Measurements from ENCODE around the gene SDS.

SDS gene

DNA sequence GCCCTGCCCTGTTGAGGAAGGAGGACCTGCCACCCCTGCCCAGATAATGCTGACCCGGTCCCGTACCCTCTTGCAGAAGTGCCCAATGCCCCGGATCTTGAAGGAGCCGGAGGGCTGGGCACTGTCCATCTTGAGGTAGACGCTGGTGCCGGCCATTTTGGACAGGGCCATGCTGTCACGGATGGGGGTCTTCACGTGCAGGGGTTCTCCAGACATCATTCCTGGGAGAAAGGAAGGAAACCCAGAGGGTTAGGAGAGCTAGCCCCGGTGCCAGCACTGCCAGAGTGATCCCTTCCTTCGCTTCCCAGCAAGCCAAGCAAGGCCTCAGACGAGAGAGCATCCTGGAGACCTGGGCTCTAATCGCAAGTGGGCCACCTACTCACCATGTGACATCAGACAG lies 4.2 kb downstream of the SDS start:
- no peak for DNase-seq (ENCODE audit: low read depth)

DNA sequence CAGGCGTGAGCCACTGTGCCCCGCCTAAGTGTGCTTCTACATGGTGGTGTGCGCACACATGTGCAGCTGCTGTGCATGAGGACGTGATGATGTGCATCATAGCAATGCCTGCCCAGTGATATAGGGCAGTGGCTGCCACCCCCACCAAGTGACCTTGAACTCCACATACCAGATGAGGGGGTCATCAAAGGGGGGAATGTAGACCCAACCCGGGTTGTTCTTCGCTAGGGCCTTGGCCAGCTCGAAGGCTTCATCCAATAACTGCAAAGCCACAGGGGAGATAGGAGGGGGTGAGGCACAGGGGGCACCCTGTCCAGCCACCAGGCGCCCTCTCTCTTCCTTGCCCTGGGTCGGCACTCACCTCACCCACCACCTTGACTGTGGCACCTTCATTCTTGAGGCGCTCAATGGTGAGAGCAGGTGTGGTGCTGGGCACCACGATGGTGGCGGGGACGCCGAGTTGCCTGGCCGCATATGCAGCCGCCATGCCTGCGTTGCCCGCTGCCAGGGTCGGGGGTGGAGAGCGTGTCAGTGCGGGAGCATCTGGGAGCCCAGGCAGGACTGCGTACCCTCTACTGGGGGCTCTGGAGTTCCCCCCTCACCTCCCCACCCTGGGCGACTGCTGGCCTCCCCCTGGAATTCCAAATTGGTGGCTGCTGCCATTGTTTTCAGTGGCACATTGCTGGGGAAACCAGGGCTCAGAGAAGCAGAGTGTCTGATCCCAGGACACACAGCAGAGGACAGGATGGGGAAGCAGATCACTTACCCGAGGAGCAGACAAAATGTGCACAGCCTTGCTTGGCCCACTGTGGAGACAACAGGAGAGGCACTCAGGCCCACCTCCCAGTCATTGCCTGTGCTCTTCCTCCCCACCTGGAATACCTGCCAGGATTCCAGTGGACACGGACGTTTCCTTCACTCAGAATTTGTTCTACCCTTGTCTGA lies 5.1 kb downstream of the SDS start:
- DNase-seq (ENCODE audit: low read depth): no peak

- DNase-seq (ENCODE audit: low read depth): no peak
Observed at GRCh38 chr12:113397497-113398197, 6.0 kb downstream of the SDS start.

DNA sequence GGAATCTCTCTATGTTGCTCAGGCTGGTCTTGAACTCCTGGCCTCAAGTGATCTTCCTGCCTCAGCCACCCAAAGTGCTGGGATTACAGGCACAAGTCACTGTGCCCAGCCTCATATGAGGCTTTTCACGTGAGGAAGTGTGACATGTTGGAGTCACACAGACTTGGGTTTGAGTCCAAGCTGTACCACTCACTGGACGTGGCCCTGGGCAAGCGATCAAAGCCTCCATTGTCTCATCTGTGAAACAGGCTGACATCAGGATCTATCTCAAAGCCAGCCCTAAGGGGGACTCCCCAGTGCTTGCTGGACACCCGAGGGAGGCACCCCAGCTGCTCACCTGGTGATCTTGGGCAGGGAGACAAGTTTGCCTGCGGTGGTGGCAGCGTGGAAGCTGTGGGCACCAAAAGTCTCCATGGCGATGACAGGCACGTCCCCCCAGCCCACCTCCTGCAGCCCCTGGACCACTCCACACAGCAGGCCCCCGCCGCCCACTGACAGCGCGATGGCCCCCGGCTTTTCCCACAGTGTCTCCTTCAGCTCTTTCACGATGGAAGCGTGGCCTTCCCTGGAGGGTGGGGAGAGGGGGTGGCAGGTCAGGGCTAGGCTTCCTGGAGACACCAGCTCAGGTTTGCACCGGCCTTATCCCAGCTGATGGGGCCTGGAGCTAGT lies 6.7 kb downstream of the SDS start:
- DNase-seq (ENCODE audit: low read depth): no peak

DNA sequence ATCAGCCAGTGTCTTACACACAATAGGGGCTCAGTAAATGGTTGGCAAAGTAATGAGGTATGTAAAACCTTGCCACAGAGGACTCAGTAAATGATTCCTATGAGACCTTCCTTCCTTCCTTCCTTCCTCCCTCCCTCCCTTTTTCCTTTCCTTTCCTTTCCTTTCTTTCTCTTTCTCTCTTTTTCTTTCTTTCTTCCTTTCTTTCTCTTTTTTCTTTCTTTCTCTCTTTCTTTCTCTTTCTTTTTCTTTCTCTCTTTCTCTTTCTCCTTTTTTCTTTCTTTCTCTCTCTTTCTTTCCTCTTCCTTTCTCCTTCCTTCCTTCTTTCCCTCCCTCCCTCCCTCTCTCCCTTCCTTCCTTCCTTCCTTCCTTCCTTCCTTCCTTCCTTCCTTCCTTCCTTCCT lies 7.5 kb downstream of the SDS start:
- no peak for DNase-seq (ENCODE audit: low read depth)

DNA sequence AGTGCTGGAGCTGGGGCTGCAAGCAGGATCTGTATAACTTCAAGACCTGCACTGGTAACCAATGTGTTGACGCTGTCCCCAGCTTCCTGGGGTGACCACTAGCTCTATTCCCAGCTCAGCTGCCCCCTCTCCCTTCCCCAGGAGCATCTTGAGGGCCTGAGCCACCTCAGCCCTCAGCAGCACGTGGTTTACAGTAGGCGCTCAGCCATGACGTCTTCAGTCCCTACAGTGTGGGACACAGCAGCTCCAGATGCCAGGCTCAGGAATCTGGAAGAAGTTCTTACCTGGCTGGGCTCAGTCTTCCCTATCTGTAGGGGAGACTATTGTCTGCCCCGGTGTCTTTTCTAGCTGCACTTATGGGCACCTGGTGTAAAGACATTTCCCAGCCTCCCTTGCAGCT lies 8.6 kb downstream of the SDS start:
- no peak for DNase-seq (ENCODE audit: low read depth)

GRCh38 chr12:113393749-113394148 lies 9.9 kb downstream of the SDS start:
- DNase-seq (ENCODE audit: low read depth): no peak

GRCh38 chr12:113392988-113393579 lies 10.6 kb downstream of the SDS start:
- DNase-seq (ENCODE audit: low read depth): no peak

GRCh38 chr12:113392520-113392919 lies 11.2 kb downstream of the SDS start:
- DNase-seq (ENCODE audit: low read depth): no peak

- DNase-seq (ENCODE audit: low read depth): no peak
Observed at GRCh38 chr12:113391650-113392337, 11.9 kb downstream of the SDS start.

- no peak for DNase-seq (ENCODE audit: low read depth)
Observed at GRCh38 chr12:113391145-113391544, 12.5 kb downstream of the SDS start.

GRCh38 chr12:113390064-113391043 lies 13.3 kb downstream of the SDS start:
- no peak for DNase-seq (ENCODE audit: low read depth)

GRCh38 chr12:113388351-113388750 lies 15.3 kb downstream of the SDS start:
- no peak for DNase-seq (ENCODE audit: low read depth)

GRCh38 chr12:113387631-113388030 lies 16.1 kb downstream of the SDS start:
- no peak for DNase-seq (ENCODE audit: low read depth)

DNA sequence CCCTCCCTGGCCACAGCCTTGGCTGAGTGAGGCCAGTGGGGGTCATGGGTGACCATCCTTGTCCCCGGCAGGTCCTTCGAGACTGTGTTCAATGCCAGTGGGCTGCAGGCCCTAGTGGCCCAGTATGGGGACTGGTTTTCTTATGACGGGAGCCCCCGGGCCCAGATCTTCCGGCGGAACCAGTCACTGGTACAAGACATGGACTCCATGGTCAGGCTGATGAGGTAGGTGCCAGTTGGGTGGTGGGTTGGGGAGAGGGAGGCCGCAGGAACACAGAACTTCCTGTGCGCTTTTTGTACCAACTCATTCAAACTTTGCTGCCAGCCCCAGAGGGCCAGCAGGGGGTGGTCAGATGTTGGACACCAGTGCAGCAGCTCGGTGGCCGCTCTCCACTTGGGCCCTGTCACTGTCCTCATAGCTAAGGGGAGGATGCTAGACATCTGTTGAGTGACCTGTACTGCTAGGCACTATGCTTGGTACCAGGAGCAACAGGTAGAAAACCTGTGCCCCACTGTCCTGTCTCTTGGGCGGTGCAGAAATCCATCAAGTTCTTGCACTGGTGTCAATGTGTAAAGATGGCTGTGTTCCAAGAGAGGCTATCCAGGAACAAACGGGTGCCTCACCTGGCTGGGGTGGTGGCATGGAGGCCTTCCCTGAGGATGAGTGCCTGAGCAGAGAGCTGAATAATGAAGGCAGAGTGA lies 16.7 kb downstream of the SDS start:
- DNase-seq (ENCODE audit: low read depth): no peak

- DNase-seq (ENCODE audit: low read depth): no peak
Observed at GRCh38 chr12:113385282-113385882, 18.3 kb downstream of the SDS start.

DNA sequence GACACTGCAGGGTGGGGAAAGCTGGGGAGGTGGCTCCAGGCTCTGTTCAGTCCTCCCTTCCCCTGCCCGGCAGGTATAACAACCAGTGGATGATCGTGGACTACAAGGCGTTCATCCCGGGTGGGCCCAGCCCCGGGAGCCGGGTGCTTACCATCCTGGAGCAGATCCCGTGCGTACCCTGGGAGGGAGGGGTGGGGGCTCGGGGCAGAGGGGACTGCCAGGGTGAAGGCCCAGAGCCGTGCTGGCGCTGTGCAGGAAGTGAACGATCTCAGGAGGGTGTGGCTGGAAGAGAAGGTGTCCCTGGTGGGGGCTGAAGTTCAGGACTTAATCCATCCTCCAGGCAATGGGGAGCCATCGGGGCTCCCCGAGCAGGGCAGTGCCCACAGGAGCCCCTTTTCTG lies 18.9 kb downstream of the SDS start:
- no peak for DNase-seq (ENCODE audit: low read depth)

DNA sequence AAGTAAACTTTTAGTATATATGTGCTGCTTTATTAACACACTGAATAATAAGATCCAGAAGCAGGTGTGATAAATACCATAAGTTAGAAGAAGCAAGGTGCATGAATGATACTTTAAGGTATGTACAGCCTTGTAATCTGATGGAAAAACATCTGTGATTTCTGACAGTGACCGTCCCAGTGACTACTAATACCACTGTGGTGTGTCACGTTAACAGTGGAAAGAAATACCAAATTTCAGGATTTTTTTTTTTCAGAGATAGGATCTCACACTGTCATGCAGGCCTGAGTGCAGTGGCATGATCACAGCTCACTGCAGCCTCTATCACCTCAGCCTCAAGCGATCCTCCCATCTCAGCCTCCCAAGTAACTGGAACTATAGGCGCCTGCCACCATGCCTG lies 21.5 kb downstream of the SDS start:
- DNase-seq (ENCODE audit: low read depth): no peak

DNA sequence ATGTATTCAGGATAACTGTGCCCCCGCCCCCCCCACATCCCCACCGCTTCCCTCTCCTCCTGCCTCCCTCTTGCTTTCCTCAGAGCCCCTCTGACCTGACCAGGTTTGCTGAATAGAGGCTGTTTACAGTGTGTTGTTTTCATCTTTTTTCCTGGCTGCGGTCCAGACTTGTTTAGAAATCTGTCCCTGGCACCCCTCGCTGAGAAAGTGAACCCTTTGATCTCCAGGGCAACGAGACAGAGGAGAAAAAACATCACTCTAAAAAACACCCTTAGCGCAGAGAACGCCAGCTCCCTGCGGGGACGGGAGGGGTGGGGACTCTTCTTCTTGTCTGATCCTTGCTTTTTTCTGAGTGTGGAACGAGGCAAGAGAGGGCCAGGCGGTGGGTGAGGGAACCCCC lies 22.5 kb downstream of the SDS start:
- DNase-seq (ENCODE audit: low read depth): no peak

- no peak for DNase-seq (ENCODE audit: low read depth)
Observed at GRCh38 chr12:113378291-113378690, 25.4 kb downstream of the SDS start.

All from stimulated activated CD4-positive, alpha-beta T cell treated with anti-CD3 and anti-CD28 coated beads, Interleukin-2, amount 100 ng/mL, for 4 hours (primary cell).